Duodenal mucosa (tissue), 2 donors: ENCODE data around the gene AHCY.
A peak's percentile ranks its signal among the peaks of the same experiment; 100 is the strongest.
"Not testable (repeated sequence)": the region's sequence is repeated elsewhere in the genome, so short reads cannot be mapped to it uniquely, and the experiment has no call there.

ENCODE experiments used
- H3K27ac ChIP-seq: one replicate; pipeline ENCODE4 v1.7.0; 2013; ENCODE audit warnings: low read depth, low read length
- H3K27me3 ChIP-seq, 2 donors: one replicate each; pipeline ENCODE4 v1.7.0; 2013; ENCODE audit warnings: low read length in 2 of 2, control low read depth in 1 of 2; ENCODE audit not compliant: insufficient read depth in 2 of 2, control insufficient read depth in 1 of 2
- H3K36me3 ChIP-seq, 2 donors: one replicate each; pipeline ENCODE4 v1.7.0; 2013; ENCODE audit warnings: low read length in 2 of 2, control low read depth in 1 of 2; ENCODE audit not compliant: insufficient read depth in 2 of 2, control insufficient read depth in 1 of 2
- H3K4me1 ChIP-seq, 2 donors: one replicate each; pipeline ENCODE4 v1.7.0; 2013; ENCODE audit warnings: low read length in 2 of 2, control low read depth in 1 of 2; ENCODE audit not compliant: insufficient read depth in 2 of 2, control insufficient read depth in 1 of 2
- H3K4me3 ChIP-seq, 2 donors: one replicate each; pipeline ENCODE4 v1.7.0; 2013; ENCODE audit warnings: low read length in 2 of 2, low read depth in 1 of 2
- H3K9ac ChIP-seq, 2 donors: one replicate each; pipeline ENCODE4 v1.7.0; 2013; ENCODE audit warnings: low read length in 2 of 2, low read depth in 1 of 2
- H3K9me3 ChIP-seq, 2 donors: one replicate each; pipeline ENCODE4 v1.7.0; 2013; ENCODE audit warnings: low read length in 2 of 2, control low read depth in 1 of 2; ENCODE audit not compliant: control insufficient read depth in 1 of 2

AHCY gene

GRCh38 chr20:34302723-34303533, at the start of gene AHCY:
TSS of gene AHCY (minus strand) at chr20:34303355. CDS start at chr20:34303270, 85 bp downstream.
- Histone ChIP-seq H3K4me3 (peak within 1 kb of the TSS; percentile 84 to 89), H3K4me1 (peaks cover 21 to 24% of the 10 kb centered on the region in 2 donors), H3K9ac (peak within 1 kb of the TSS; percentile 84 to 87), H3K36me3 (no peaks in the 10 kb centered on the region), H3K9me3 (no peaks in the 10 kb centered on the region), H3K27me3 (no peaks in the 10 kb centered on the region), H3K27ac (peak within 1 kb of the TSS; percentile 85)

GRCh38 chr20:34350095-34350494, 46.9 kb upstream of the AHCY start:
- no peak overlapping the region for H3K9ac ChIP-seq
- no peaks in the 10 kb centered on the region for H3K9me3 ChIP-seq
- no peak overlapping the region for H3K27ac ChIP-seq
- H3K36me3 ChIP-seq: no peaks in the 10 kb centered on the region
- H3K4me3 ChIP-seq: no peak overlapping the region
- peaks cover 2 to 3% of the 10 kb centered on the region in 2 donors for H3K4me1 ChIP-seq
- no peaks in the 10 kb centered on the region for H3K27me3 ChIP-seq

DNA sequence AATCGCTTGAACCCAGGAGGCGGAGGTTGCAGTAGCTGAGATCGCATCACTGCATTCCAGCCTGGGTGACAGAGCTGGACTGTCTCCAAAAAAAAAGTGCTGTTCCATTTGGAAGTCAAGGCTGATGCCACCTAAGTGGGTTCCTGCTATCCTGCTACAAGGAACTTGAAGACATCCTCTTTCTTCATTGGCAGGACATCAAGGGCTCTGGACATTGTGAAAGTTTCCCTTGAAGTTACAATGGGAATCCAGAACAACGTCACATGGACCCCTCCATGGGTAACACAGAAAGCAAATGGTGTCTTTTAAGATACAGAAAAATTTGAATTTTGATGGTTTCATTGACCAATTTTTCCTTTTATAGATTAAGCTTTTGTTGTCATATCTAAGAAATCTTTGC, 44.4 kb upstream of the AHCY start:
- Histone ChIP-seq H3K27ac (no peak overlapping the region), H3K36me3 (no peaks in the 10 kb centered on the region), H3K27me3 (no peaks in the 10 kb centered on the region), H3K4me3 (no peak overlapping the region), H3K9me3 (no peaks in the 10 kb centered on the region), H3K4me1 (peaks cover 5 to 7% of the 10 kb centered on the region in 2 donors), H3K9ac (no peak overlapping the region)

DNA sequence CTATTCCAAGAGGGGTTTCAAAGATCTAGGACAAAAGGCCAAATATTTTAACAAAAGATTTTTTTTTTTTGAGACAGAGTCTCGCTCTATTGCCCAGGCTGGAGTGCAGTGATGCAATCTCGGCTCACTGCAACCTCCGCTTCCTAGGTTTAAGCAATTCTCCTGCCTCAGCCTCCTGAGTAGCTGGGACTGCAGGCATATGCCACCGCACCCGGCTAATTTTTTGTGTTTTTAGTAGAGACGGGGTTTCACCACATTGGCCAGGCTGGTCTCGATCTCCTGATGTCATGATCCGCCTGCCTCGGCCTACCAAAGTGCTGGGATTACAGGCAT, 43.3 kb upstream of the AHCY start:
- H3K9ac ChIP-seq, H3K9me3 ChIP-seq, H3K4me3 ChIP-seq, H3K4me1 ChIP-seq, H3K27ac ChIP-seq, H3K36me3 ChIP-seq, H3K27me3 ChIP-seq: not testable (repeated sequence)

DNA sequence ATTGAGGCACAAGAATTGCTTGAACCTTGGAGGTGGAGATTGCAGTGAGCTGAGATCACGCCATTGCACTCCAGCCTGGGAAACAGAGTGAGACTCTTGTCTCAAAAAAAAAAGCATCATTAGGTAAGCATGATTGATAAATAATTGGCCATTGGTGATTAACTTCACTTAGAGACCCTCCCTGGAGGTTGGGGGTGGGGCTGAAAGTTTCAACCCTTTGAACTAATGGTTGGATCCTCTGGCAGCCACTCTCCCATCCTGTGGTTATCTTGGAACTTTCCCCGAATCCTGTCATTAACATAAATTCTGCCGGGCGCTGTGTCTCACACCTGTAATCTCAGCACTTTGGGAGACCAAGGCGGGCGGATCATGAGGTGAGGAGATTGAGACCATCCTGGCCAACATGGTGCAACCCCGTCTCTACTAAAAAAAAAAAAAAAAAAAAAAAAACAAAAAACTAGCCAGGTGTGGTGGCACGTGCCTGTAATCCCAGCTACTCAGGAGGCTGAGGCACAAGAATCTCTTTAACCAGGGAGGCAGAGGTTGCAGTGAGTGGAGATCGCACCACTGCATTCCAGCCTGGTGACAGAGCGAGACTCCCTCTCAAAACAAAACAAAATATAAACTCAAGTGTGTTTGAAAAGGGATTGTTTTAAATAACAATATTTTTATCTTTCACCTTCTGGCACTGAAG, 42.8 kb upstream of the AHCY start:
- H3K4me3 ChIP-seq, H3K9ac ChIP-seq, H3K36me3 ChIP-seq, H3K27ac ChIP-seq, H3K4me1 ChIP-seq, H3K27me3 ChIP-seq, H3K9me3 ChIP-seq: not testable (repeated sequence)

DNA sequence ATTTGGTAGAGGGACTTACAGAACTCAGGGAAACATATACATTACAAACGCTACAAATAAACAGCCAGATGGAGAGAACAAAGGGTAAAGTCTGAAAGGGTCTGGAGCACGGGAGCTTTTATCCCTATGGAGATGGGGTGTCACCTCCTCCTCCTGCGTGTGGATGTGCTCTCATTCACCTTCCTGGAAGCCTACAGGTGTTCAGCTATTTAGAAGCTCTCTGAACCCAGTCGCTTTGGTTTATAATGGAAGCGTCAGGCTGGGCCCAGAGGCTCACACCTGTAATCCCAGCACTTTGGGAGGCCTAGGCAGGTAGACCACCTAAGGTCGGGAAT, 42.2 kb upstream of the AHCY start:
- H3K36me3 ChIP-seq: no peaks in the 10 kb centered on the region

GRCh38 chr20:34344238-34344637, 41.1 kb upstream of the AHCY start:
- no peaks in the 10 kb centered on the region for H3K27me3 ChIP-seq
- H3K27ac ChIP-seq: no peak overlapping the region
- no peaks in the 10 kb centered on the region for H3K9me3 ChIP-seq
- no peaks in the 10 kb centered on the region for H3K36me3 ChIP-seq
- H3K9ac ChIP-seq: no peak overlapping the region
- no peak overlapping the region for H3K4me3 ChIP-seq
- H3K4me1 ChIP-seq: peaks cover 5 to 7% of the 10 kb centered on the region in 2 donors

More for the DNA sequence above, 42.2 kb upstream of the AHCY start:
- H3K9me3 ChIP-seq: no peaks in the 10 kb centered on the region
- H3K4me3 ChIP-seq: no peak overlapping the region
- no peak overlapping the region for H3K9ac ChIP-seq
- H3K27me3 ChIP-seq: no peaks in the 10 kb centered on the region
- H3K4me1 ChIP-seq: peaks cover 5 to 7% of the 10 kb centered on the region in 2 donors
- no peak overlapping the region for H3K27ac ChIP-seq

- H3K36me3 ChIP-seq: no peaks in the 10 kb centered on the region
These were observed 40.5 kb upstream of the AHCY start for GRCh38 chr20:34343458-34344211.

DNA sequence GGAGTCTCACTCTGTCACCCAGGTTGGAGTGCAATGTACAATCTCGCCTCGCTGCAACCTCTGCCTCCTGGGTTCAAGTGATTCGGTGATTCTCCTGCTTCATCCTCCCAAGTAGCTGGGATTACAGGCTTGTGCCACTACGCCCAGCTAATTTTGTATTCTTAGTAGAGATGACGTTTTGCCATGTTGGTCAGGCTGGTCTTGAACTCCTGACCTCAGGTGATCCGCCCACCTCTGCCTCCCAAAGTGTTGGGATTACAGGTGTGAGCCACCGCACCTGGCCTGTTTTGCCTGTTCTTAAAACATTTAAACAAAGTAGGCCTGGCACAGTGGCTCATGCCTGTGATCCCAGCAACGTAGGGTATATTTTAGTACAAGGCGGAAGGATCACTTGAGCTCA, 38.0 kb upstream of the AHCY start:
- H3K4me1 ChIP-seq, H3K27ac ChIP-seq, H3K27me3 ChIP-seq, H3K9me3 ChIP-seq, H3K36me3 ChIP-seq, H3K4me3 ChIP-seq, H3K9ac ChIP-seq: not testable (repeated sequence)

More at GRCh38 chr20:34343458-34344211, 40.5 kb upstream of the AHCY start:
- no peaks in the 10 kb centered on the region for H3K27me3 ChIP-seq
- peaks cover 5 to 7% of the 10 kb centered on the region in 2 donors for H3K4me1 ChIP-seq
- H3K27ac ChIP-seq: no peak overlapping the region
- H3K9me3 ChIP-seq: no peaks in the 10 kb centered on the region
- H3K9ac ChIP-seq: no peak overlapping the region
- H3K4me3 ChIP-seq: no peak overlapping the region

- not testable (repeated sequence) for H3K27ac ChIP-seq
These were observed 37.6 kb upstream of the AHCY start for GRCh38 chr20:34340726-34341125.

More at GRCh38 chr20:34340726-34341125, 37.6 kb upstream of the AHCY start:
- H3K27me3 ChIP-seq, H3K4me3 ChIP-seq, H3K9me3 ChIP-seq, H3K4me1 ChIP-seq, H3K9ac ChIP-seq, H3K36me3 ChIP-seq: not testable (repeated sequence)
